GM21367 (cell line): ENCODE data around the gene CTSA.
"Not testable (repeated sequence)": the region's sequence is repeated elsewhere in the genome, so short reads cannot be mapped to it uniquely, and the experiment has no call there.

Source experiments
- ATAC-seq: cut with Tn5 transposase; IDR thresholded peaks from one replicate; pipeline ENCODE4 v1.9.1; 2021; ENCODE audit not compliant: unreplicated experiment

CTSA gene

GRCh38 chr20:45911486-45912343, 20.6 kb downstream of the CTSA start, which contains the start of gene PLTP:
Gene PLTP, minus strand, starts transcription at chr20:45912155. Its CDS starts 703 bp downstream, at chr20:45911452.
- ATAC-seq: no peak

- ATAC-seq: no peak
These were observed 21.2 kb downstream of the CTSA start for GRCh38 chr20:45912344-45912682.

GRCh38 chr20:45913116-45913515, 22.0 kb downstream of the CTSA start:
- ATAC-seq: no peak

GRCh38 chr20:45917790-45918141, 26.6 kb downstream of the CTSA start:
- ATAC-seq: no peak

GRCh38 chr20:45918182-45918737, 27.1 kb downstream of the CTSA start:
- no peak for ATAC-seq

GRCh38 chr20:45918779-45919537, 27.8 kb downstream of the CTSA start:
- ATAC-seq: no peak

GRCh38 chr20:45919542-45920399, 28.6 kb downstream of the CTSA start:
- ATAC-seq: no peak

- no peak for ATAC-seq
These were observed 29.6 kb downstream of the CTSA start for GRCh38 chr20:45920462-45921336.

- ATAC-seq: no peak
These were observed 30.4 kb downstream of the CTSA start for GRCh38 chr20:45921337-45922189.

GRCh38 chr20:45924391-45925261, 33.5 kb downstream of the CTSA start:
- no peak for ATAC-seq

GRCh38 chr20:45925821-45926506, 34.8 kb downstream of the CTSA start:
- ATAC-seq: no peak

GRCh38 chr20:45926731-45927070, 35.6 kb downstream of the CTSA start:
- no peak for ATAC-seq

GRCh38 chr20:45927071-45927878, 36.1 kb downstream of the CTSA start:
- ATAC-seq: no peak

- not testable (repeated sequence) for ATAC-seq
These were observed 40.5 kb downstream of the CTSA start for GRCh38 chr20:45931680-45932079.

- ATAC-seq: no peak
These were observed 42.3 kb downstream of the CTSA start for GRCh38 chr20:45933266-45934045.

GRCh38 chr20:45934046-45934585, 43.0 kb downstream of the CTSA start:
- no peak for ATAC-seq
